K562 (cell line): Measurements from ENCODE around the gene ATP6V1G2. TPM values are rescaled to one million over a fixed set of nuclear protein-coding genes. Genes with fewer than 3 reads are reported as not detected.

ENCODE experiments used
- ATAC-seq: fragments of 200-7000 bp; cut with Tn5 transposase; 3 replicates; pipeline ENCODE4 v1.9.1; 2020; ENCODE audit warnings: moderate library complexity
- BruUV-seq: library from RNA; stranded (reverse); fragments of 400-500 nt; replicated peaks from 2 replicates; lab custom pipeline; 2021; lab: Mats Ljungman, UMichigan
- CTCF ChIA-PET: fragments of 300-600 bp; formaldehyde crosslinking; extraction: SDS; loops from one replicate; lab custom pipeline; 2021; ENCODE audit warnings: low intra/inter-chr PET ratio; lab: Yijun Ruan, JAX
- POLR2A ChIA-PET: fragments of 300-600, 350-650 bp; sonication (Branson Sonifier 250); formaldehyde crosslinking; extraction: SDS; loops from one replicate; lab custom pipeline; 2021; ENCODE audit warnings: antibody characterized with exemption, inconsistent platforms; lab: Yijun Ruan, JAX
- DNase-seq, 4 experiments: peaks; one replicate each; pipeline versions ENCODE4 v3.0.0 to v3.0.0-alpha.2; 2011 to 2018; ENCODE audit warnings: low spot score in 3 of 4, mixed read lengths in 3 of 4; ENCODE audit errors: extremely low read depth in 1 of 4
- FAIRE-seq: peaks from 2 replicates; lab custom pipeline; 2011; peaks lifted over from hg19 to GRCh38; lab: Jason Lieb, UNC
- H2AFZ ChIP-seq: 2 replicates; pipeline ENCODE4 v1.6.0; 2011; ENCODE audit warnings: low read depth, low read length, control low read depth, inconsistent platforms
- H3K27ac ChIP-seq: fragments of 200-600 bp; 3 replicates; pipeline ENCODE4 v1.8.0; 2011; ENCODE audit warnings: low read depth, mild to moderate bottlenecking, control low read depth, inconsistent platforms, low read length, moderate library complexity, mixed read lengths; ENCODE audit errors: extremely low read depth
- H3K27me3 ChIP-seq, 2 experiments: fragments of 300-600 bp in 1 of 2; 2 replicates in 1 of 2; 3 replicates in 1 of 2; pipeline versions ENCODE4 v1.6.0 to v1.8.0; 2011; ENCODE audit warnings: inconsistent platforms in 2 of 2, low read length in 2 of 2, mild to moderate bottlenecking in 1 of 2, mixed read lengths in 1 of 2, moderate library complexity in 1 of 2; ENCODE audit not compliant: control insufficient read depth in 2 of 2, insufficient read depth in 2 of 2
- H3K36me3 ChIP-seq: fragments of 300-600 bp; 3 replicates; pipeline ENCODE4 v1.8.0; 2011; ENCODE audit warnings: mild to moderate bottlenecking, low read length, inconsistent platforms; ENCODE audit not compliant: control insufficient read depth, insufficient read depth
- H3K4me1 ChIP-seq, 2 experiments: fragments of 200-600 bp in 1 of 2; replicated peaks in 1 of 2; 2 replicates in 1 of 2; 3 replicates in 1 of 2; pipeline versions ENCODE4 v1.5.1 to v1.8.0; 2011; ENCODE audit warnings: inconsistent platforms in 2 of 2, low read length in 2 of 2, mild to moderate bottlenecking in 1 of 2, mixed read lengths in 1 of 2, moderate library complexity in 1 of 2; ENCODE audit not compliant: control insufficient read depth in 2 of 2, insufficient read depth in 2 of 2
- H3K4me2 ChIP-seq: 2 replicates; pipeline ENCODE4 v1.6.1; 2011; ENCODE audit warnings: low read length, control low read depth, inconsistent platforms, mixed read lengths; ENCODE audit not compliant: insufficient read depth
- H3K4me3 ChIP-seq: fragments of 200-600 bp; sonication (generic), shearing (Covaris generic); 2 replicates; pipeline ENCODE4 v1.5.1; 2016; ENCODE audit warnings: control low read depth, inconsistent platforms
- H3K79me2 ChIP-seq: fragments of 200-600 bp; 3 replicates; pipeline ENCODE4 v1.8.0; 2011; ENCODE audit warnings: low read length, inconsistent platforms; ENCODE audit not compliant: control insufficient read depth, insufficient read depth
- H3K9ac ChIP-seq, 2 experiments: 2 replicates each; pipeline versions ENCODE4 v1.6.0 to v1.6.1; 2011; ENCODE audit warnings: low read depth in 2 of 2, low read length in 2 of 2, control low read depth in 1 of 2, inconsistent platforms in 1 of 2, mild to moderate bottlenecking in 1 of 2, mixed read lengths in 1 of 2; ENCODE audit not compliant: insufficient read depth in 1 of 2
- H3K9me1 ChIP-seq: one replicate; pipeline ENCODE4 v1.6.0; 2011; ENCODE audit warnings: inconsistent platforms, mild to moderate bottlenecking, low read length, moderate library complexity; ENCODE audit not compliant: control insufficient read depth, insufficient read depth
- H3K9me3 ChIP-seq: replicated peaks from 2 replicates; pipeline ENCODE4 v1.5.1; 2011; ENCODE audit warnings: low read depth, low read length, inconsistent platforms; ENCODE audit not compliant: control insufficient read depth, insufficient read depth
- H4K20me1 ChIP-seq: replicated peaks from 2 replicates; pipeline ENCODE4 v1.6.1; 2011; ENCODE audit warnings: low read length, inconsistent platforms, mixed read lengths; ENCODE audit not compliant: control insufficient read depth, insufficient read depth
- ASH1L ChIP-seq: fragments of 450-650 bp; IDR thresholded peaks from 2 replicates; pipeline ENCODE4 v1.6.1; 2018; ENCODE audit warnings: borderline replicate concordance, mild to moderate bottlenecking, low read depth; ENCODE audit not compliant: partially characterized antibody
- FOXK1 ChIP-seq: sonication (generic); formaldehyde crosslinking; IDR thresholded peaks from 2 replicates; pipeline ENCODE4 v1.8.0; 2022; ENCODE audit warnings: missing genetic modification reagents, mild to moderate bottlenecking, borderline replicate concordance
- HDGF ChIP-seq: fragments of 450-650 bp; IDR thresholded peaks from 2 replicates; pipeline ENCODE4 v1.6.1; 2016
- RUNX1 ChIP-seq: sonication (generic); IDR thresholded peaks from 2 replicates; pipeline ENCODE4 v1.6.1; 2016; ENCODE audit warnings: antibody characterized with exemption, low read depth
- TEAD4 ChIP-seq, 2 experiments: sonication (generic) in 1 of 2; formaldehyde crosslinking in 1 of 2; IDR thresholded peaks; 2 replicates each; pipeline versions ENCODE4 v1.6.1 to v1.8.0; 2012 to 2022; ENCODE audit warnings: borderline replicate concordance in 1 of 2, inconsistent platforms in 1 of 2, low read length in 1 of 2, mild to moderate bottlenecking in 1 of 2, missing genetic modification reagents in 1 of 2
- ZNF134 ChIP-seq: fragments of 250-450 bp; sonication (Bioruptor Pico); conservative IDR thresholded peaks from 2 replicates; pipeline ENCODE4 v1.4.0; 2020
- WGBS: fragments of 100-300 bp; shearing (Covaris generic); methylation state at CpG from one replicate; pipeline ENCODE4 v1.1.6; 2016; ENCODE audit warnings: low coverage, mixed read lengths; ENCODE audit not compliant: insufficient coverage; ENCODE audit errors: missing lambda C conversion rate; 5-methylcytosine and 5-hydroxymethylcytosine counted together
- in situ Hi-C: fragments of 300-500 bp; cut with MboI; formaldehyde crosslinking; loops from 4 replicates; pipeline ENCODE4 v1.15.0; 2018; ENCODE audit warnings: inconsistent platforms, mixed read lengths
- intact Hi-C: fragments of 100-400 bp; cut with micrococcal nuclease; formaldehyde crosslinking; loops from 2 replicates; pipeline ENCODE4 v1.14.2; 2022
- polyA plus RNA-seq, 8 experiments: library from polyadenylated mRNA; depleted of rRNA in 4 of 8; stranded (reverse) in 5 of 8; unstranded in 3 of 8; fragments of >200 nt; fragmentation: Nextera tagmentation in 2 of 8; fragmentation: Illumina TruSeq in 1 of 8; extraction: Ambion mirVana in 2 of 8; extraction: Trizol in 1 of 8; gene quantifications; 2 replicates each; pipeline versions ENCODE4 v1.2.1 to v1.2.3, GENCODE V29; 2011 to 2014; ENCODE audit warnings: inconsistent platforms in 1 of 8, missing spikeins in 1 of 8
- total RNA-seq, 7 experiments: library from RNA; depleted of rRNA in 6 of 7; stranded (reverse); fragments of >200 nt in 6 of 7; fragmentation: Illumina TruSeq in 2 of 7; extraction: Trizol in 2 of 7; gene quantifications; 2 replicates each; pipeline versions ENCODE4 v1.2.1 to v1.2.3, GENCODE V29; 2011 to 2021; ENCODE audit warnings: low replicate concordance in 1 of 7
- TF ChIP-seq, protein P1 (sequence below): fragments of 450-650 bp; IDR thresholded peaks from 2 replicates; pipeline ENCODE4 v1.6.1; 2017; ENCODE audit warnings: antibody characterized with exemption, mild to moderate bottlenecking
- TF ChIP-seq, protein P2 (sequence below): sonication (generic); formaldehyde crosslinking; IDR thresholded peaks from 2 replicates; pipeline ENCODE4 v1.8.0; 2022; ENCODE audit warnings: mild to moderate bottlenecking, missing genetic modification reagents
- TF ChIP-seq, protein P3 (sequence below): sonication (generic); formaldehyde crosslinking; IDR thresholded peaks from 2 replicates; pipeline ENCODE4 v1.8.0; 2022; ENCODE audit warnings: mild to moderate bottlenecking, low read depth, missing genetic modification reagents
- TF ChIP-seq, protein P4 (sequence below): sonication (generic); IDR thresholded peaks from 2 replicates; pipeline ENCODE4 v1.6.1; 2016

Gene ATP6V1G2
- total and polyA plus RNA-seq, 9 of the 15 experiments (the other 6 are each of a cell fraction or from before 2014, with no cell fraction given): 0.14 to 1.5 (median 0.33) TPM

DNA sequence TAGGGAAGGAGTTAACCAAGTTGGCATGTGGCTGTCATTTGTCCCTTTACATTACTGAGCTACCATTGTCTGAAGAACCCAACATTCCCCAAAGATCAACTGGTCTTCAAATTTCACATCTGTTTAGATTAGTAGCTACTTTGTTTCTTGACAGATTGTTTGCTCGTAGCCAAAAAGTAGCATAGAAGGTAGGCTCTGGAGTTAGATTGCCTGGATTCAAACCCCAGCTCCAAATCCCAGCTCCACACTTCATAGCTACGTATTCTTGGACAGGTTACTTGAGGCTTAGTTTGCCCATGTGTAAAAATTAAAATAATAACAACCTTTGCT is 2.1 kb upstream of the ATP6V1G2 start:
- intact Hi-C loops: loop anchor here (10.0 kb wide), 1 partner anchor 226 kb away; the partner anchor contains the start of gene VWA7

More for the DNA sequence above, 2.1 kb upstream of the ATP6V1G2 start:
- TF ChIP-seq ZNF134: no peak
- TF ChIP-seq, protein P1, sequence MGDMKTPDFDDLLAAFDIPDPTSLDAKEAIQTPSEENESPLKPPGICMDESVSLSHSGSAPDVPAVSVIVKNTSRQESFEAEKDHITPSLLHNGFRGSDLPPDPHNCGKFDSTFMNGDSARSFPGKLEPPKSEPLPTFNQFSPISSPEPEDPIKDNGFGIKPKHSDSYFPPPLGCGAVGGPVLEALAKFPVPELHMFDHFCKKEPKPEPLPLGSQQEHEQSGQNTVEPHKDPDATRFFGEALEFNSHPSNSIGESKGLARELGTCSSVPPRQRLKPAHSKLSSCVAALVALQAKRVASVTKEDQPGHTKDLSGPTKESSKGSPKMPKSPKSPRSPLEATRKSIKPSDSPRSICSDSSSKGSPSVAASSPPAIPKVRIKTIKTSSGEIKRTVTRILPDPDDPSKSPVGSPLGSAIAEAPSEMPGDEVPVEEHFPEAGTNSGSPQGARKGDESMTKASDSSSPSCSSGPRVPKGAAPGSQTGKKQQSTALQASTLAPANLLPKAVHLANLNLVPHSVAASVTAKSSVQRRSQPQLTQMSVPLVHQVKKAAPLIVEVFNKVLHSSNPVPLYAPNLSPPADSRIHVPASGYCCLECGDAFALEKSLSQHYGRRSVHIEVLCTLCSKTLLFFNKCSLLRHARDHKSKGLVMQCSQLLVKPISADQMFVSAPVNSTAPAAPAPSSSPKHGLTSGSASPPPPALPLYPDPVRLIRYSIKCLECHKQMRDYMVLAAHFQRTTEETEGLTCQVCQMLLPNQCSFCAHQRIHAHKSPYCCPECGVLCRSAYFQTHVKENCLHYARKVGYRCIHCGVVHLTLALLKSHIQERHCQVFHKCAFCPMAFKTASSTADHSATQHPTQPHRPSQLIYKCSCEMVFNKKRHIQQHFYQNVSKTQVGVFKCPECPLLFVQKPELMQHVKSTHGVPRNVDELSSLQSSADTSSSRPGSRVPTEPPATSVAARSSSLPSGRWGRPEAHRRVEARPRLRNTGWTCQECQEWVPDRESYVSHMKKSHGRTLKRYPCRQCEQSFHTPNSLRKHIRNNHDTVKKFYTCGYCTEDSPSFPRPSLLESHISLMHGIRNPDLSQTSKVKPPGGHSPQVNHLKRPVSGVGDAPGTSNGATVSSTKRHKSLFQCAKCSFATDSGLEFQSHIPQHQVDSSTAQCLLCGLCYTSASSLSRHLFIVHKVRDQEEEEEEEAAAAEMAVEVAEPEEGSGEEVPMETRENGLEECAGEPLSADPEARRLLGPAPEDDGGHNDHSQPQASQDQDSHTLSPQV: peak; percentile 54
- TF ChIP-seq, protein P2, sequence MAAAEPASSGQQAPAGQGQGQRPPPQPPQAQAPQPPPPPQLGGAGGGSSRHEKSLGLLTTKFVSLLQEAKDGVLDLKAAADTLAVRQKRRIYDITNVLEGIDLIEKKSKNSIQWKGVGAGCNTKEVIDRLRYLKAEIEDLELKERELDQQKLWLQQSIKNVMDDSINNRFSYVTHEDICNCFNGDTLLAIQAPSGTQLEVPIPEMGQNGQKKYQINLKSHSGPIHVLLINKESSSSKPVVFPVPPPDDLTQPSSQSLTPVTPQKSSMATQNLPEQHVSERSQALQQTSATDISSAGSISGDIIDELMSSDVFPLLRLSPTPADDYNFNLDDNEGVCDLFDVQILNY (CRISPR knock-in tag): peak; percentile 1; the same call in 1 of the 2 replicates
- TF ChIP-seq TEAD4 (IDR thresholded peaks at IDR 0.05; ENCODE audit: low read length): 0 out of 2 replicates have a peak, but pooled peaks have one; percentile 1
- no peak for TF ChIP-seq TEAD4 (CRISPR knock-in tag; IDR thresholded peaks at IDR 0.05; ENCODE audit: borderline replicate concordance)
- TF ChIP-seq, protein P3, sequence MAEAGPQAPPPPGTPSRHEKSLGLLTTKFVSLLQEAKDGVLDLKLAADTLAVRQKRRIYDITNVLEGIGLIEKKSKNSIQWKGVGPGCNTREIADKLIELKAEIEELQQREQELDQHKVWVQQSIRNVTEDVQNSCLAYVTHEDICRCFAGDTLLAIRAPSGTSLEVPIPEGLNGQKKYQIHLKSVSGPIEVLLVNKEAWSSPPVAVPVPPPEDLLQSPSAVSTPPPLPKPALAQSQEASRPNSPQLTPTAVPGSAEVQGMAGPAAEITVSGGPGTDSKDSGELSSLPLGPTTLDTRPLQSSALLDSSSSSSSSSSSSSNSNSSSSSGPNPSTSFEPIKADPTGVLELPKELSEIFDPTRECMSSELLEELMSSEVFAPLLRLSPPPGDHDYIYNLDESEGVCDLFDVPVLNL (CRISPR knock-in tag): 0 out of 2 replicates have a peak, but pooled peaks have one; percentile 6
- TF ChIP-seq RUNX1: no peak
- no peak for TF ChIP-seq ASH1L
- no peak for TF ChIP-seq FOXK1 (CRISPR knock-in tag)
- TF ChIP-seq, protein P4, sequence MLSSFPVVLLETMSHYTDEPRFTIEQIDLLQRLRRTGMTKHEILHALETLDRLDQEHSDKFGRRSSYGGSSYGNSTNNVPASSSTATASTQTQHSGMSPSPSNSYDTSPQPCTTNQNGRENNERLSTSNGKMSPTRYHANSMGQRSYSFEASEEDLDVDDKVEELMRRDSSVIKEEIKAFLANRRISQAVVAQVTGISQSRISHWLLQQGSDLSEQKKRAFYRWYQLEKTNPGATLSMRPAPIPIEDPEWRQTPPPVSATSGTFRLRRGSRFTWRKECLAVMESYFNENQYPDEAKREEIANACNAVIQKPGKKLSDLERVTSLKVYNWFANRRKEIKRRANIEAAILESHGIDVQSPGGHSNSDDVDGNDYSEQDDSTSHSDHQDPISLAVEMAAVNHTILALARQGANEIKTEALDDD: peak; percentile 58; the same call in 1 of the 2 replicates
- TF ChIP-seq HDGF: 0 out of 2 replicates have a peak, but pooled peaks have one; percentile 4
- Histone ChIP-seq H3K9me1 (no peaks in the 10 kb centered on the region), H3K27ac (peak overlapping the region; percentile 81), H3K27me3 (no peaks in the 10 kb centered on the region), H3K9me3 (no peaks in the 10 kb centered on the region), H2AFZ (peak overlapping the region; percentile 76), H3K79me2 (peaks cover 24% of the 10 kb centered on the region), H3K36me3 (peaks cover 35% of the 10 kb centered on the region), H3K9ac (peak overlapping the region; percentile 91 to 96), H3K4me2 (peak overlapping the region; percentile 96), H4K20me1 (no peaks in the 10 kb centered on the region), H3K4me3 (peak overlapping the region; percentile 52), H3K4me1 (peaks cover 9 to 10% of the 10 kb centered on the region in 2 experiments; a peak in 4 of 5 replicates)
- ChIA-PET CTCF (interaction anchor here (0.5 to 0.9 kb wide), 2 partner anchors 43 to 48 kb away, joined by 3 read pairs; no protein-coding TSS in a partner anchor), POLR2A (interaction anchor here (0.6 to 5.7 kb wide), 17 partner anchors 10 to 288 kb away, joined by 3 to 38 read pairs (median 4); partner anchors contain the start of genes BAG6 and GPANK1)
- no TSS peak for BruUV-seq
- no peak for FAIRE-seq
- DNase-seq: no peak
- no peak for ATAC-seq
- in situ Hi-C loops: loop anchor here (5.0 to 25.0 kb wide), 3 partner anchors 49 to 1414 kb away; partner anchors contain the start of genes BRD2, C6orf47, GPANK1 and HLA-DMA
- 72% methylated on average over 2 of the region's 2 CpGs for WGBS
